ENCODE results near the gene RBM5. TPM values are rescaled to one million over a fixed set of nuclear protein-coding genes. Genes with fewer than 3 reads are reported as not detected.
A peak's percentile ranks its signal among the peaks of the same experiment; 100 is the strongest.

RBM5 gene
- total RNA-seq, 1 donor from 2014 or later: 247 TPM

DNA sequence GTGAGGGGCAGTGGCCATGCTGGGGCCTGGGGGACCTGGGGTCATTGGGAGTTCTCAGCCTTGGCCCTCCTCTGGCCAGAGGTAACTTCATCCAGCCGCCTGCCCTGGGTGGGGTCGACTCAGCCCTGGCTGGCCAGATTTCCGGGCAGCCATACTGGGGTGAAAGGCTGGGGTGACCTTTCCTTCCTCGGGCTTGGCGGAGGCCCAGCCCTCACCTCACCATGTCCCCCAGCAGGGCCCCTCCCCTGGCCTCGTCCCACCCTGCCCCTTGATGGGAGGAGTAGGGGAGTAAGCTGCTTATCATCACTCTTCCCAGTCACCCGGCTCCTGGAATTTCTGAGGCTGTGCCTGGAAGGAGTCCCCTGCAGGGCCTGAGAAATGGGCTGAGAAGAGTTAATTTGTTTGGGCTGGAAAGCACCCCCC, 71.9 kb downstream of the RBM5 start:
- DNase-seq: no peak

DNA sequence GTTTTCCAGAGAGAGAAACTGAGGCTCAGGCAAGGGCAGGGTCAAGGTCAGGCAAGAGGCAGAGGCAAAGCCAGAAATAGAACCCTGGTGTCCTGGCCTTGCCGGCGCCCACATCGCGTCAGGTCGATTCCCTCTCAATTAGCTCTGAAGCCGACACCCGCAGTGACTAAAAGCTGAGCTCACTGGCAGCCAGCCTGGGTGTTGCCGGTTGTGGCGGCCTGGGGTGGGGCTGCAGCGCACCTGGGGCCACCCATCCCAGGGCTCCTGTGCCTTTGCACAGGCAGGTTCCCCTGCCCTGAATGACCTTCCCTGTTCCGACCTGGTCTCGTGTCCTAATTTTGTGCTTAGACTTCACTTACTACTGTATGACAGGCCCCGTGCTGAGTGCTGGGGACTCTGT, 72.6 kb downstream of the RBM5 start:
- no peak for DNase-seq

DNA sequence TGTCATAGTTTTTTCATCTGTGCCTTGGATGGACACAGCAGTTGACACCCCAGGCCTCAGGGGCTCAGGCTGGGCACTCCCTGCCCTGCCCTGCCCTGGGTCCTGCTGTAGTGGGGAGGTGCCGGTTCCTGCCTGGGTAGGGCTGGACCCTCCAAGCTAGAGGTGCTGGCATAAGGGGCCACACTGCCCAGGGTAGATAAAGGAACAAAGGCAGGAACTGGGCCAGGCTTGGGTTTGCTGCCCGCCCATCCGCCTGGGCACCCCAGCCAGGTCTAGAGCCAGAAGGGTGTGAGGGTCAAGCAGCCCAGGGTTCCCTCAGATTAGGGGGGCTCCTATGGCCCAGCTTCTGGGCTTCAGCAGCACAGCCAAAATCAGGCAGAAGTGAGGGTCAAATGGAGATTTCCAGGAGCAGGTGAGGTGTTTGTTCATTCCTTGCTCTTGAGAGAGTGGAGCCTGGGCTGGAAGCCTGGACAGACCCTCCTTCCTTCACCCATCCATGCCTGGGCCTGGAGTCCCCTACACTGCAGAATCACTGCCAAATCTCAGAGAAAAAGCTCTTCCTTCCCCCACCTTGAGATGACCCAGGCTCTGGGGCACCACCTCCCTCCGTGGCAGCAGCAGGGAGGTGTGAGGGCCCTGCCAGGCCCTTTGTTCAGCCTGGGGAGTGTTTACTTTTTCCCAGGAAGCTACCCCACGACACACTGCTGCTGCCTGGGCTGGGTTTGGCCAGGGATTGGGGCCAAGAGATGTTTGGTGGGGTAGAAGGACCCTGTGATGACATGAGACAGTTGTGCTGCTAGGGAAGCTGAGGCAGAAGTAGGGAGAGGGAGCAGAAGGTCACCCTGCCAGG, 73.5 kb downstream of the RBM5 start:
- no peak for DNase-seq

- peak; percentile 70 for DNase-seq
These were observed 75.1 kb downstream of the RBM5 start for GRCh38 chr3:50163572-50164455.

- no peak for DNase-seq
These were observed 75.8 kb downstream of the RBM5 start for GRCh38 chr3:50164481-50164880.

GRCh38 chr3:50164984-50165909, 76.5 kb downstream of the RBM5 start:
- DNase-seq: peak; percentile 93

- DNase-seq: no peak
These were observed 77.3 kb downstream of the RBM5 start for GRCh38 chr3:50165910-50166538.

DNA sequence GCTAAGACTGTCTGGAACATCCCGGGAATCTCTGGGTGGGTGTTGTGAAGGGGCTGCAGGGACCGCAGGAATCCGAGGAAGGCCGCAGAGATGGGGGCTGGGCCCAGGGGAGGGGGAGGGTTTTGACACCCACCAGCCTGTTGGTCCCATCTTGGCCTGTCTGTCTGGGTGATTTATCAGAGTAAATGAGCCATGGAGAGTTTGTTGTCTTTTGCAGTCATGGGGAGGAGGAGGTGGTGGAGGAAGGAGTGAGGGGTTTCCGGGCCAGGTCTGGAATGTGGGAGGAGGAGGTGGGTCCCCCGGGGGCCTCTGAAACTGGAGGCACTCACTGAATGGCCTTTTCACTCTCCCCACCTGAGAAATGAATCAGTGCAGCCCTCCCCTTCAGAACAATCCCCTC, 77.9 kb downstream of the RBM5 start:
- no peak for DNase-seq

GRCh38 chr3:50167069-50167840, 78.5 kb downstream of the RBM5 start:
- no peak for DNase-seq

GRCh38 chr3:50167841-50168209, 79.1 kb downstream of the RBM5 start:
- DNase-seq: no peak

- no peak for DNase-seq
These were observed 79.7 kb downstream of the RBM5 start for GRCh38 chr3:50168388-50168787.

Other genes with a start within 250 kb of the RBM5 start
- gene TRAIP, start 232.4 kb upstream of the RBM5 start, total RNA-seq: 2.8 TPM
- gene CAMKV, start 219.0 kb upstream of the RBM5 start, total RNA-seq: 0.89 TPM
- 6.3 TPM for gene MST1R, start 185.0 kb upstream of the RBM5 start, total RNA-seq
- 3.1 TPM for gene MON1A, start 159.1 kb upstream of the RBM5 start, total RNA-seq
- gene RBM6, start 148.8 kb upstream of the RBM5 start, total RNA-seq: 110 TPM
- gene SEMA3F, start 66.4 kb downstream of the RBM5 start, total RNA-seq: 23.3 TPM
- gene GNAT1, start 102.7 kb downstream of the RBM5 start, total RNA-seq: 0.20 TPM
- 0.79 TPM for gene SLC38A3, start 116.4 kb downstream of the RBM5 start, total RNA-seq
- gene GNAI2, start 147.3 kb downstream of the RBM5 start, total RNA-seq: 102 TPM
- gene SEMA3B, start 180.2 kb downstream of the RBM5 start, total RNA-seq: 21.8 TPM
- 2.7 TPM for gene LSMEM2, start 190.2 kb downstream of the RBM5 start, total RNA-seq
- 32.7 TPM for gene IFRD2, start 203.5 kb downstream of the RBM5 start, total RNA-seq
- gene HYAL3, start 210.5 kb downstream of the RBM5 start, total RNA-seq: 2.7 TPM
- gene NAA80, start 210.5 kb downstream of the RBM5 start, total RNA-seq: 2.2 TPM
- 1.1 TPM for gene HYAL1, start 214.7 kb downstream of the RBM5 start, total RNA-seq
- gene HYAL2, start 233.8 kb downstream of the RBM5 start, total RNA-seq: 28.6 TPM
- 5.8 TPM for gene TUSC2, start 239.3 kb downstream of the RBM5 start, total RNA-seq

All from skin of body (tissue), 2 donors.